Suprapubic skin (tissue), 3 donors: ENCODE data around the gene POLR3E.

Source experiments
- POLR2AphosphoS5 ChIP-seq, 3 donors: sonication (generic); formaldehyde crosslinking; IDR thresholded peaks; one replicate each; pipeline ENCODE4 v1.6.1; 2017; ENCODE audit warnings: antibody characterized with exemption in 3 of 3
- TF ChIP-seq, protein P1 (sequence below), 2 donors: fragments of 200-600 bp in 1 of 2; fragments of 450-650 bp in 1 of 2; sonication (generic) in 1 of 2; IDR thresholded peaks; one replicate each; pipeline ENCODE4 v1.5.1; 2016 to 2019; ENCODE audit warnings: antibody characterized with exemption in 2 of 2, mild to moderate bottlenecking in 1 of 2, moderate library complexity in 1 of 2

DNA sequence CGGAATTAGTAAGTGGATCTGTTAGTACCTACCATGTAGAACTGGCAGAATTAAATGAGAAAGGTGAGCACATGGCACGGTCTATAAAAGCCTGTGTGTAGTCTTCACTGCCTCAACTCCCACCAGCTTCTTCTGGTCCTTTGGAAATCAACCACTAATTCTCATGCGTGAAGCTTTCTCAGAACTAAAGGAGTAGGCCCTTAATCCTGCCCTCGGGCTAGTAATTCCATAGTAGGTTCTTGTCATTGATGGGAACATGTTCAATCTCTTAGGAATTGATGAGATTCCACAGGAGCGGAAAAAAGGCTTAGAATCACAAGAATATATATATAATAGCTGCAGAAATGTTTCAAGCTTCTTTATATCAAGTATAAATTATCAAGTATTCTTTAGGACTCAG is 55.5 kb downstream of the POLR3E start:
- no peak for TF ChIP-seq POLR2AphosphoS5 (IDR thresholded peaks at IDR 0.05)
- TF ChIP-seq, protein P1, sequence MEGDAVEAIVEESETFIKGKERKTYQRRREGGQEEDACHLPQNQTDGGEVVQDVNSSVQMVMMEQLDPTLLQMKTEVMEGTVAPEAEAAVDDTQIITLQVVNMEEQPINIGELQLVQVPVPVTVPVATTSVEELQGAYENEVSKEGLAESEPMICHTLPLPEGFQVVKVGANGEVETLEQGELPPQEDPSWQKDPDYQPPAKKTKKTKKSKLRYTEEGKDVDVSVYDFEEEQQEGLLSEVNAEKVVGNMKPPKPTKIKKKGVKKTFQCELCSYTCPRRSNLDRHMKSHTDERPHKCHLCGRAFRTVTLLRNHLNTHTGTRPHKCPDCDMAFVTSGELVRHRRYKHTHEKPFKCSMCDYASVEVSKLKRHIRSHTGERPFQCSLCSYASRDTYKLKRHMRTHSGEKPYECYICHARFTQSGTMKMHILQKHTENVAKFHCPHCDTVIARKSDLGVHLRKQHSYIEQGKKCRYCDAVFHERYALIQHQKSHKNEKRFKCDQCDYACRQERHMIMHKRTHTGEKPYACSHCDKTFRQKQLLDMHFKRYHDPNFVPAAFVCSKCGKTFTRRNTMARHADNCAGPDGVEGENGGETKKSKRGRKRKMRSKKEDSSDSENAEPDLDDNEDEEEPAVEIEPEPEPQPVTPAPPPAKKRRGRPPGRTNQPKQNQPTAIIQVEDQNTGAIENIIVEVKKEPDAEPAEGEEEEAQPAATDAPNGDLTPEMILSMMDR (IDR thresholded peaks at IDR 0.05): no peak
